AG04450 (cell line): ENCODE data around the gene CHST9. TPM values are rescaled to one million over a fixed set of nuclear protein-coding genes. Genes with fewer than 3 reads are reported as not detected.

Experiments used
- CTCF ChIA-PET: fragments of 300-600, 350-600 bp; formaldehyde crosslinking; extraction: SDS; loops from one replicate; lab custom pipeline; 2022; ENCODE audit warnings: antibody characterized with exemption, inconsistent platforms; lab: Charles Lee
- POLR2A ChIA-PET: fragments of 350-600 bp; formaldehyde crosslinking; extraction: SDS; loops from one replicate; lab custom pipeline; 2021; ENCODE audit warnings: antibody characterized with exemption, inconsistent platforms; lab: Yijun Ruan, JAX
- DNase-seq: peaks from one replicate; pipeline ENCODE4 v3.0.0-alpha.2; 2011; ENCODE audit warnings: low read depth, low spot score
- H3K27ac ChIP-seq: one replicate; pipeline ENCODE4 v1.5.1; 2012; ENCODE audit warnings: low read depth, low read length, control low read depth
- H3K27me3 ChIP-seq: one replicate; pipeline ENCODE4 v1.6.0; 2012; ENCODE audit warnings: low read length; ENCODE audit not compliant: control insufficient read depth, insufficient read depth
- H3K4me3 ChIP-seq: 2 replicates; pipeline ENCODE4 v1.5.1; 2011; ENCODE audit warnings: mild to moderate bottlenecking, low read depth, low read length, control low read depth
- H3K9me3 ChIP-seq: 2 replicates; pipeline ENCODE4 v1.5.1; 2012; ENCODE audit warnings: low read length; ENCODE audit not compliant: control insufficient read depth, insufficient read depth
- CTCF ChIP-seq: IDR thresholded peaks from 2 replicates; pipeline ENCODE4 v1.5.1; 2011; ENCODE audit warnings: low read depth, low read length, control low read depth, inconsistent platforms
- polyA plus RNA-seq: library from polyadenylated mRNA; depleted of rRNA; stranded (reverse); fragments of >200 nt; gene quantifications from 2 replicates; pipeline ENCODE4 v1.2.3, GENCODE V29; 2011

CHST9 gene
- polyA plus RNA-seq, 1 experiment: not detected

- Histone ChIP-seq H3K4me3 (no peak overlapping the region), H3K27me3 (no peaks in the 10 kb centered on the region), H3K27ac (no peak overlapping the region), H3K9me3 (peaks cover 22% of the 10 kb centered on the region)
- no peak for DNase-seq
- CTCF ChIA-PET: no interaction called here
- no peak for TF ChIP-seq CTCF
- POLR2A ChIA-PET: no interaction called here
These were observed 40.9 kb upstream of the CHST9 start for GRCh38 chr18:27225947-27226481.

- Histone ChIP-seq H3K27me3 (no peaks in the 10 kb centered on the region), H3K4me3 (no peak overlapping the region), H3K9me3 (peaks cover 14% of the 10 kb centered on the region), H3K27ac (no peak overlapping the region)
- TF ChIP-seq CTCF: no peak
- ChIA-PET CTCF (no interaction called here), POLR2A (no interaction called here)
- DNase-seq: no peak
These were observed 38.6 kb upstream of the CHST9 start for GRCh38 chr18:27223526-27224291.

- TF ChIP-seq CTCF: no peak
- POLR2A ChIA-PET: no interaction called here
- Histone ChIP-seq H3K4me3 (no peak overlapping the region), H3K9me3 (peaks cover 17% of the 10 kb centered on the region), H3K27me3 (no peaks in the 10 kb centered on the region), H3K27ac (no peak overlapping the region)
- DNase-seq: no peak
- CTCF ChIA-PET: no interaction called here
These were observed 29.7 kb upstream of the CHST9 start for GRCh38 chr18:27214831-27215230.

- Histone ChIP-seq H3K27me3 (no peaks in the 10 kb centered on the region), H3K27ac (no peak overlapping the region), H3K4me3 (no peak overlapping the region), H3K9me3 (peaks cover 17% of the 10 kb centered on the region)
- DNase-seq: no peak
- CTCF ChIA-PET: no interaction called here
- POLR2A ChIA-PET: no interaction called here
- no peak for TF ChIP-seq CTCF
These were observed 28.1 kb upstream of the CHST9 start for GRCh38 chr18:27213123-27213717.

GRCh38 chr18:27211569-27211968, 26.5 kb upstream of the CHST9 start:
- no peak for DNase-seq
- Histone ChIP-seq H3K27ac (no peak overlapping the region), H3K27me3 (no peaks in the 10 kb centered on the region), H3K4me3 (no peak overlapping the region), H3K9me3 (peaks cover 15% of the 10 kb centered on the region)
- TF ChIP-seq CTCF: no peak
- ChIA-PET CTCF (no interaction called here), POLR2A (no interaction called here)
